Embryonic facial prominence (tissue), 1 donor: Measurements from ENCODE around the gene EMD.
"Not testable (repeated sequence)": the region's sequence is repeated elsewhere in the genome, so short reads cannot be mapped to it uniquely, and the experiment has no call there.

Experiments
- DNase-seq: peaks from one replicate; pipeline ENCODE4 v3.0.0-alpha.2; 2016; ENCODE audit errors: extremely low spot score

The EMD gene

DNA sequence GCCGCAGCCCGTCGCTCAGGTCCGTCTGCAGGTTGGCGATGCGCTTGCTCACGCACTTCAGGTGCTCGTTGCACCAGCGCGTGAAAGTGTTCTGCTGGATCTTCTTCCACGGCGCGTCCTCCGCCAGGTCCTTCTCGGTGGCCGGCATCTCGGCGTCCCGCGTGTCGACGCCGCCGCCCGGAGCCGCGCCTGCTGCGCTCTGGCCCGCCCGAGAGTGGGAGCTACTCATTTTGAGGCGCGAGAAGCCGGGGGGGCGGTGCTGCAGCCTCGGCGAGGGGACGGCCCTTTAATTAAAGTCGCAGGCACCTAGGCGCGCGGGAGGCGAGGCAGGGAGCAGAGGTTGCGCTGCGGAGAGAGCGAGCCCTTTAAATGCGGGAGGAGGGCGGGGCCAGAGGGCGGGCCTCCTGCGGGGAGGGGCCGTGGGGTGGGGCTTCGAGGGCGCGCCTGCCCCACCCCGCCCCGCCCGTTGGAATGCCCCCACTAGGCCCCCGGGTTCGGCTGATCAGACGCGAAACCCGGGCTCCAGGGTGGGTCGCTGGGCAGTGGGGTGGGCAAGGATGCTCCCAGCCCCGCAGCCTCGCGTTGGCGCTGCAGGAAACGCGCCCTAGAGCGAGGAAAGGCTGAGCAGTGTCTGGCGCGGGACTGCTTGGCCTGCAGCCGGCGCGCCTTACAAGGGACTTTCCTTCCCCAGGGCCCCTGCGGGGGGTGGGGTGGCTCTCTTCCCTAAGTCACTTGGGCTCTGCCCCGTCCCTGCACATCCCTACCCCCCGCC is 7.9 kb upstream of the EMD start:
- peak; percentile 82 for DNase-seq

GRCh38 chrX:154371789-154372300 is 7.2 kb upstream of the EMD start:
- no peak for DNase-seq

DNA sequence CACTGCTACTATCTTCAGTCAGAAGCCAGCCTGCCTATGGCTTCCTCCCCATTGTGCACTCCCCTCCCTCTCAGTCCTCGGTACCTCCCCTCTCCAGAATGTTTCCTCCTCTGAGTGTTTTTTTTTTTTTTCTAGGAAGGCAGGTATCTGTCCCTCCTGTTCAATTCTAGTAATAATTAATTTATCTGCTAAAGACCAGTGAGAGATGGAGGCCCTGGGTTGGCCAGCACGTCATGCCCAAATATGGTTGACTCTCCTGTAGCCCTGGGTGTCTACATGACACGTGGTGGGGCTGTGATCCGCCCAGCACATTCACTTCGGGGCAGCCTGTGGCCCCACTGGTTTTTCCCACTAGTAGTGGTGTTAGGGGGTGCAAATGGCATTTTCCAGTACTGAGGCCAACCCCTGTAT is 6.5 kb upstream of the EMD start:
- DNase-seq = no peak

DNA sequence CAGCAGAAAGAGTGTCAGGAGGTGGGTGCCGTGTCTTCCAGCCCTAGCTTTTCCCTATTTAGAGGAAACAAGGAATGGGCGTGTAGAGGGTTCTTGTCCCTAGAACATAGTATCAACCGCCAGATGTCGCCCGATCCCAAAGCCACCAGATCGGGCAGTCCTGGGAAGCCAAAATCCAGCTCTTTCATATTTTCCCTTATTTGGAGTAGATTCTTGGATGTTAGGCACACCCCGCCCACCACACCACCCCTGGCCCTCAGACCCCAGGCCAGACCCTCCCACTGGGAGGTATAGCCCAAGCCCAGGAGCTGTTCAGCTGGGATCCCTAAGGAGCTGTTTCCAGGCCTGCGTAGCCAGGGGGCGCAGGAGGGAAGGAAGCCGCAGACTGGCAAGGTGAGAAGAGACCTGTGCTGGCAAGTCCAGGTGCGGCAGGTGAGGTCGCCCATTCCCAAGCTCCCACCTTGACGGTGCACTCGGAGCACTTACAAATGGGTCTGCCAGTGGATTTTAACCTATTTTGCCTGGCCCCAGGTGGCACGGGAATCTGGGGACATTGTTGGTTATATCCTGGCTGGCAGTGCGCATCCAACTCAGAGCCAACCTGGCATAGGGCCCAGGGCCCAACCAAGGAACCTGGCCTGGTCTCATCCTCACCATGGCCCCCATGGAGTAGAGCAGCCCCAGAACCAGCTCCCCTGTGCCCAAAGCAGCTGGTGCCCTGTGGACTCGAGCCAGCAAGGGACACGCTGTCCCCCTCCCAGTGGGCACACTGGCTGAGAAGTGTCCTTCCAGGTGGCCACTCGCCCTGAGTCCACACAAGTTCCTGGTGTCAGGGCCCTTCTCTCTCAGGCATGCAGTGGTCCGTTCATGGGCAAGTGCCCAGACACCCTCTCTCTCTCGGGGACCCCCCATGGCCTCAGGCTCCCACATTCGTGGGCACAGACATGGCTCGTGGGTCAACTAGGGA is 5.5 kb upstream of the EMD start:
- no peak for DNase-seq

DNA sequence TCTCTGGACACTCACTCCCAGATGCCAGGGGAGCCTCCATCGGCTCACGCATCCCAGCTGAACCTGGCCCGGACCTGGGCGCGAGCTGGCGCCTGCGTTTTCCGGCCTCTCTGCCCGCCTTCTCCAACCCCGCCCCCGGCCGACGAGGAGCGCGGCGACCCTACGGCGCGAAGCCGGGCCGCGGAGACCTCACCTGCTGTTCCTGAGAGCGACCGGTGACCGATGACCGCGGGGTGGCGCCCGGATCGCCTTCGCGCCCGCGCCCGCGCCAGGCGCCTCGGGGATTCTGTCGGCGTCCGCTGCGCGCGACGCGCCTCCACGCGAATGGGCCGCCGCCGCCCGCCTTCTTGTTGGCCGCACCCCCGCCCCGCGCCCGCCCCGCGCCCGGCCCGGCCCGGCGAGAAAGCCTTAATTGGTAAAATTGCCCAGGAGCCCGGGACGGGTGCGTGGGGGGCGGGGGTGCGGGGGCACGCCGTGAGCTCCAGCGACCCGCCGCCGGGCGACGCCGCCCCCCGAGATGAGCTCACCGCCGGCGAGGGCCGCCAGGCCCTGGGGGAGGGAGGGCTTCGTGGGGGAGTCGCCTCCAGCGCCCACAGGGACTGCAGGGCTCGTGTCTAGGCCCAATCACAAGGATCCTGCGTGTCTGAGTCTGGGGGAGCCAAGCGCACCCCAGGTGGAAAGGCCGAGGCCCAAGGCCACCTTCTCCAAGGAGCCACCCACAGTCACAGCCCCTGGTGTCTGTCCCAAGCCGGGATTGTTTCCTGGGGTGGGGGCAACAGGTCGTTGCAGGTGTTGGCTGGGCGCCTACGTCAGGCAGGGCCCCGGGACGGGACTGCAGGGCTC is 4.6 kb upstream of the EMD start, which contains the start of gene FLNA:
FLNA (minus strand) TSS at position 322 of the 843 bp plus-strand sequence. CDS start 3,389 bp downstream, outside the sequence.
- DNase-seq = no peak

DNA sequence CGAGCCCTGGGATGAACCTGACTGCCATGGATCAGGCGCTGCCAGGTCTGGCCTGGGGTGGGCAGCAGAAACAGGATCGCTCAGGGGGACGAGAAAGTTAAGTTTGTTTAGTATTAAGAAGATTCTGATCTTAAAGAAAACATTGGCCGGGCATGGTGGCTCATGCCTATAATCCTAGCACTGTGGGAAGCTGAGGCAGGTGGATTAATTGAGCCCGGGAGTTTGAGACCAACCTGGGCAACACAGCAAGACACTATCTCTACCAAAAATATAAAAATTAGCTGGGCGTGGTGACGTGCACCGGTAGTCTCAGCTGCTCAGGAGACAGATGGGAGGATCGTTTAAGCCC is 4.0 kb upstream of the EMD start:
- no peak for DNase-seq

- DNase-seq = no peak
These were observed 2.3 kb upstream of the EMD start for GRCh38 chrX:154376774-154377173.

DNA sequence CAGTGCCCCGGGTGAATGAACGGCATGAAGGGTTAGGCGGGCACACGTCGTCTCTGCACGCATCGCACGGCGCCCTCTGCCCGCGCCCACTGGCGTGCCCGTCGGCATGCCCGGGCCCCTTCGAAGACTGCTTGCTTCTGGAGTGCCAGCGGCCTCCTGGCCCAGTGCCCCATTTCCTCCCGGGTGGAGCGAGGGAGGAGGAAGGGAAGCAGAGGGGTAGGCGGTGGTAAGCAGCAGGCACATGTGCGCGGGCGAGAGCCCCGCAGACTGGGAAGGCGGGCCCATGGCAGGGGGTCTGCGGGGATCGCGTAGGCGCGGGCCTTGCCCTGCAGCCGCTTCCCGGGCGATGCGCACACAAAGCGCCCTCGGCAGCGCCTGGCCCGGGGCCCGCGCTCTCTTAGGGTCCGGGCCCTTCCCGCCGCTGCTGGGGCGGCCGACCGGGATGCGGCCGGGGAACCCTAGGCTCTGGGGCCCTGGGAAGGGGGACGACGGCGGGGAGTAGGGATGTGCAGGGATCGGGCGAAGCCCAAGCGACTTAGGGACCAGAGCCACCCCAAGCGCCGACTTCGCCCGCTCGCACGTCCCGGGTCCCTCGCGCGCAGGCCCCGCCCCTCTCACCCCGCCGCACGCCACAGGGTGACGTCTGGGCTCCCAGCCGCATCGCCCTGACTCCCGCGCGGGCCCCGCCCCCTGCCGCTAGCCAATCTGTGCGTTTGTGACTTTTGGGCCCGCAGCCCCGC is 866 bp upstream of the EMD start:
- DNase-seq = no peak

GRCh38 chrX:154379569-154379951 is 465 bp downstream of the EMD start:
- DNase-seq = no peak

GRCh38 chrX:154380153-154380552 is 1.1 kb downstream of the EMD start:
- DNase-seq = no peak

DNA sequence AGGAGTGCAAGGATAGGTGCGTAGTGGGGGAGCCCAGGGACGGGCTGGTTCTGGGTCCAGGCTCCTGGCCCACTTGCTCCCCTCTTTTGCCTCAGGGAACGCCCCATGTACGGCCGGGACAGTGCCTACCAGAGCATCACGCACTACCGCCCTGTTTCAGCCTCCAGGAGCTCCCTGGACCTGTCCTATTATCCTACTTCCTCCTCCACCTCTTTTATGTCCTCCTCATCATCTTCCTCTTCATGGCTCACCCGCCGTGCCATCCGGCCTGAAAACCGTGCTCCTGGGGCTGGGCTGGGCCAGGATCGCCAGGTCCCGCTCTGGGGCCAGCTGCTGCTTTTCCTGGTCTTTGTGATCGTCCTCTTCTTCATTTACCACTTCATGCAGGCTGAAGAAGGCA is 1.7 kb downstream of the EMD start:
- no peak for DNase-seq

GRCh38 chrX:154381271-154381670 is 2.2 kb downstream of the EMD start:
- no peak for DNase-seq

GRCh38 chrX:154382483-154383069 is 3.5 kb downstream of the EMD start:
- DNase-seq = no peak

DNA sequence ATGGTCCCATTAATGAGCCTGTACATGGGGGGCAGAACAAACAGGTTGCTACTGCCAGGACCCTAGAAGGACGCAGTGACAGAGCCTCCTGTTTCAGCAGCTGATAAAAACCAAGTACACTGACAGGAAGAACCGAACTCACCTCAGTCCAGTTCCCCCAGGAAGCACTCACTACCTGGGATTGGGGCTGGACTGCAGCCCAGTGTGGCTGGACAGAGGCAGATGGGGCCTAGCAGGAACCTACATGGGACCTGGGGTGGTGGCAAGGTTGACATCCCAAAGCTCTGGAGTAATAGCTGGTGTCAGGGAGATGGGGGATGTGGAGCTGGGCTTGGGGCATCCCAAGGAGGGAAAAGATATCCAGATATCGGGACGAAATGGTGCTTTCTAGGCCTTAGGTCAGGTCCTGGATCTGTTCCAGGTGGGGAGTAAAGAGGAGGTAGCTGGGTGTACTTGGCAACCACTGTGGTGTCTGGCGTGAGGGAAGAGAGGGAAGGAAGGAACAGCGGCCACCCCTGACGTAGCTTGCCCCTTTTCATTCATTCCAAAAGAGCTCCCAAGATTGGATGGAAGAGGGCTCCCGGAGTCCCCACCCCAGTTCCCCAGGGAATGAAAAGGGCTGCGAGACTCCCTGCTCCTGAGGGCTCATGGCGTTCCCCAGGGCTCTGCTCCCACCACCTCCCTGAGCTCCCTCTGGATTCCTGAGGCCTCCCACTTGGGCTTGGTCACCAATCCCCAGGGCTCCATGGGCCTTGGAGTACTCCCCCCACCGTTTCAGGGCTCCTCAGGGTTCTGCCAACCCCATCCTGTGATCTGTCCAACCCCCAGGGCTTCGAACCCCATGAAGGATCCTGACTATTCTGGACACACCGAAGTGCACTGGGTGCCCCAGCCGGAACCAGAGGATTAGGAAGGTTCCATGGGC is 4.5 kb downstream of the EMD start:
- DNase-seq = no peak

DNA sequence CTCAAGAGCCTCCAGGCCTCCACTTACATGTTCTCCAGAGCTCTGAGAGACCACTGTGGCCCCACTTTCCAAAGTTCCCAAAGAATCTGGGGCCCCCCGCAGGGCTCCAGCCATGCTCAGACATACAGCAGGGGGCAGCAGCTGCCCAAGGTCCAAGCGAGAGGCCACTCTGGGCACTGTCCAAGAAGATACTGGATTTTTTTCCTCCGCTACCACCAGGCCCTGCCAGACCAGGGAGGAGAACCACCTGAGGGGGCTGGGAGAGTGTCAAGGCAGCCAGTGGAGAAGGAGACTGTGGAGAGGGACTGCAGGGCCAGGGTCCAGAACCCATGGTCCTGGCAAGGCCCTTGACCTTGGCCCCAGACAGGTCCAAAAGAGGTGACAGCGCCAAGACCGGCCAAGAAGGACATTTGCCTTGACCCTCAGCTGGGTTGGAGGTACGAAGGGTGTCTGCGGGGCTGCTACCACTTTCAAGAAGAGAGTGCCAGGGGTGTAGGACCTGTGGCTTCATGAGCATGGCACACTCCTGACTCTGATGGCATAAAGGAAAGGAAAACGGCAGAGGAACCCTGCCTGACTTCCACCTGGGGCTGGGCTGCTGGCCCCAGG is 5.3 kb downstream of the EMD start:
- DNase-seq = no peak

- DNase-seq = not testable (repeated sequence)
These were observed 9.0 kb downstream of the EMD start for GRCh38 chrX:154388094-154388493.

GRCh38 chrX:154388649-154389048 is 9.6 kb downstream of the EMD start:
- not testable (repeated sequence) for DNase-seq

DNA sequence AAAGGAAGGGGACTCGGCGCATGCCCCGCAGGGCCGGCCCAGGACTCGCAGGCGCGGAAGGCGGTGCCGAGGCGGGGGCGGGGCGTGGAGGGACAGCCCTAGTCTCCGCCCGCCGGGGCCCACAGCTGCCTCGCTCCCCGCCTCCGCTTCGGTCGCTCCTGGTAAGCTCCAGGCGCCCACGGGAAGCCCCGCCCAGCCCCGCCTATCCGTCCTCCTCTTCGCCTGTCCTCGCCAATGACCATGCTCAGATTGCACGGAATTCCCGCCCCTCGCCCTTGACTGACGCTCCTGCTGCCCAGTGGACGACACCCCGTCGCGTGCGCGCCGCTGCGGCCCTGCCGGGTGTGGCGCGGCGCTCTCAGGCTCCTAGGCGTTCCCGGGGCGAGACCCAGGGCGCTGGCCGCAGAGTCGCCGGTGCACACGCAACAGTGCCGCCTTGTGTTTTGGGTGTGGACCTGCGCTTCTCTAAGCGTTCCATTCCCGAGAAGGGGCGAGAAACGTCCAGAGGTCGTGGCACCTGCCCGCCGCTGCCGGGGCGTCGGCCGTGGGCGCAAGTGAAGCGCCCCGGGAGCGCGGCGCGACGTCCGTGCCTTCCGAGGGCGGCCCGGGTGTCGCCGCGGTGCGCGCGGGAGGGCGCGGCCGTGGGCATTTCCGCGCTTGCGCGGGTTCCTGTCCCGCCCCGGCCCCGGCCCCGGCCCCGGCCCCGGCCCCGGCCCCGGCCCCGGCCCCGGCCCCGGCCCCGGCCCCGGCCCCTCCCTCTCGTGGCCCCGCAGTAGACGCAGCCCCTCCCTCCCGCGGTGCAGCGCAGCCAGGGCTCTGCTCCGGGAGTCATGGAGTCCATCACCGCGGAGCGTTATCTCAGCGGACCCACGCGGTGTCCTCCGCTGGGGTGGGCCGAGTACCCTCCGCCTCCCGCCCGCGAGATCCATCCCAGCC is 11.0 kb downstream of the EMD start:
- DNase-seq = not testable (repeated sequence)
